GM10266 (cell line): ENCODE measurements around the gene DAB2.

ENCODE experiments used
- DNase-seq: peaks from one replicate; pipeline ENCODE4 v3.0.0; 2012; ENCODE audit errors: extremely low spot score
- TF ChIP-seq, protein P1 (sequence below): IDR thresholded peaks from 2 replicates; pipeline ENCODE4 v1.5.1; 2012; ENCODE audit warnings: mild to moderate bottlenecking, low read depth; ENCODE audit not compliant: control insufficient read depth, insufficient read depth; ENCODE audit errors: missing control alignments

The DAB2 gene

DNA sequence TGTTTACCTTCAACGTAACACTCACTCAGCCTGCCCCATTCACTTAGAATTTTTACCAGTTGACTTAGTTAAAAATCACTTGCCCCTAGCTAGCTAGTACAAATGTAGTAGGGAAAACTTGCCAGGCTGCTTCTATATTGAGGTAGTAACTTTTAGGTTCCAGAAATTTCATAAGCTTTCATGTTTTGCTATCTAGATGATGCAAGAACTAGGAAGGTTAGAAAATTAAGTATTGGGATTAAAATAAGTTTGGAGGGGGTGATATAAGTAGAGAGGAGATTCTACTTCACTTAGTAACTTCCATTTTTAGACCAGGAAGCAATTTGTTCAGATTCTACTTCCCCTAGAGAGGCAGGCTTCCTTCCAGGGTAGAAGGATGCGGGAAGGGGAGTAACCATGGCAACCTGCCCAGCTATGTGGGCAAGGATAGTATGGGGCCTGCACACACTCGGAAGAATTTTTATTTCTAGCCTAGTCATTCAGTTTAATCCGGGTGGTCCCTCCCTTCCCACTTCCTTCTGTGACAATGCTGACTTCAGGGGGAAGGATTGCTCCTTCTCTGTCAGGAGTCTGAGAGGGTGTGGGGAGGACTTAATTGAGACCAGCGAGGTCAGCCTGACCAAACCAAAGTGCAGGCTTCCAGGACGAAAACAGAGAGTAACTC lies 4.2 kb downstream of the DAB2 start:
- no peak for DNase-seq
- TF ChIP-seq, protein P1, sequence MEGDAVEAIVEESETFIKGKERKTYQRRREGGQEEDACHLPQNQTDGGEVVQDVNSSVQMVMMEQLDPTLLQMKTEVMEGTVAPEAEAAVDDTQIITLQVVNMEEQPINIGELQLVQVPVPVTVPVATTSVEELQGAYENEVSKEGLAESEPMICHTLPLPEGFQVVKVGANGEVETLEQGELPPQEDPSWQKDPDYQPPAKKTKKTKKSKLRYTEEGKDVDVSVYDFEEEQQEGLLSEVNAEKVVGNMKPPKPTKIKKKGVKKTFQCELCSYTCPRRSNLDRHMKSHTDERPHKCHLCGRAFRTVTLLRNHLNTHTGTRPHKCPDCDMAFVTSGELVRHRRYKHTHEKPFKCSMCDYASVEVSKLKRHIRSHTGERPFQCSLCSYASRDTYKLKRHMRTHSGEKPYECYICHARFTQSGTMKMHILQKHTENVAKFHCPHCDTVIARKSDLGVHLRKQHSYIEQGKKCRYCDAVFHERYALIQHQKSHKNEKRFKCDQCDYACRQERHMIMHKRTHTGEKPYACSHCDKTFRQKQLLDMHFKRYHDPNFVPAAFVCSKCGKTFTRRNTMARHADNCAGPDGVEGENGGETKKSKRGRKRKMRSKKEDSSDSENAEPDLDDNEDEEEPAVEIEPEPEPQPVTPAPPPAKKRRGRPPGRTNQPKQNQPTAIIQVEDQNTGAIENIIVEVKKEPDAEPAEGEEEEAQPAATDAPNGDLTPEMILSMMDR: no peak

DNA sequence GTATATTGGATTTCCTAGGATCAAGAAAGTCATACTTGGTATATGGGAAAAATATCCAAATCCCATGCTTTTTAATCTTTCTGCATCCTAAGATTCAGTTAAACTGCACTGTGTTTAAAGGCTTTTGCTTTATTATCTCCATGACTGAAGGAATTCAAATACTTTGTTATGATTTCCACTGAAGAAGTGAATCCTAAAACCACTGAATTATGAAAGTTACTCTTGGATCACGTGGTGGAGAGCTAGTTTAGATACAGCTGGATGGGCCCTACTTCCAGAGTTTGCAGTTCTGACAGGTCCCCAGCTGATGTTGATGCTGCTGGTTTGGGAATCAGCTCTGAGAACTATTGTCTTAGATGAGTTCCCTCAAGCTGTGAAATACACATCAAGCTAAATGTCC lies 5.0 kb downstream of the DAB2 start:
- DNase-seq: no peak
- TF ChIP-seq, protein P1: no peak

DNA sequence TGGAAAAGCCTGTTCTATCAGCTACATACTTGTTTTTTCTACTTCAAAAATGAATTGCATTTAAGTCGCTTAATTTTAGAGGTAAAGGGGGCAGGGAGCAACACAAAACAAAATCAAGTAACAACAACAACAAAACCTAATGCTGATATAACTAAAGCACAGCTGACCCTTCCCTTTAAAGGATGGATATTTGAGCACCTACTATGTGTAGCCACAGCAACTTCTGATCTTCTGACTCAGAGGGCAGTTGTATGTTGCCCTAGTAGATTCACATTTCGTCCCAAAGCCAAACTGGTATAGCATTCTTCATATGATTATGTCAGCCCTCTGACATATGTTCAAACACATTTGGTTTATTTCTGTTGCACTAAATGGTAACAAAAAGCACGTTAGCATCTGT lies 6.8 kb downstream of the DAB2 start:
- TF ChIP-seq, protein P1: no peak
- no peak for DNase-seq

DNA sequence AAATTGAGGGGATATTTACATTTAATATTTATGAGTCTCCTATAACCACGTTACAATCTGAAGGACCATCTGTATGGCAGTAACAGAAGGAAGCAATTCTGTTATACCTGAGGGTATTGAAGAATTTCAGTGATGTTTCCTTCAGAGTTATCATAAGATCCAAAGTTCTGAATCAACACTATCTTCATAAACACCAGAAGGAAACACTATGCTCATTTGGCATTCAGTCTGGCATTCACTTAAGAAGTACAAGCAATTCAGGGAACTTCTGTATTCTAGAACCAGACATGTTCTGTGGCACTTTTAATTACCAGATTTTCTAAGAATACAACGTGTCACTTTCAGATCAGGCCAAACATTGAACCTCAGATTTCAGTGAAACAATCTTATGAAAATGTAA lies 9.6 kb downstream of the DAB2 start:
- TF ChIP-seq, protein P1: no peak
- no peak for DNase-seq

DNA sequence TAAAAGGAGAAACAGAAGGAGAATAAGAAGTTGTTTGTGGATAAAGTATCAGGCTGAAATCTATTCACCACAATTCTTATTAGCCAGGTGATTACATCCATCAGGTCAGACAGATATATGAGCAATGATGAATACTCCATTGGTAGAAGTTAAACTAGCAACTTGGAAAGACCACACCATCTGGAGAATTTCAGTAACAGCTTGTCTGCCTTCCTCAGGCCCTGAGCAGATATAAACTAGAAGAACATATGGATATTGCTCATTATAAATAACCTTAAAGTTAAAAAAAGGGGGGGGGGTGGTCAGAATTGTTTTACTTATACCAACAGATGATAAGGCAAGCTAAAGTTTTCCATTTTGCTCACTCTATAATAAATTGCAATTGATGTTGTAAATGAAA lies 10.4 kb downstream of the DAB2 start:
- TF ChIP-seq, protein P1: no peak
- DNase-seq: no peak

DNA sequence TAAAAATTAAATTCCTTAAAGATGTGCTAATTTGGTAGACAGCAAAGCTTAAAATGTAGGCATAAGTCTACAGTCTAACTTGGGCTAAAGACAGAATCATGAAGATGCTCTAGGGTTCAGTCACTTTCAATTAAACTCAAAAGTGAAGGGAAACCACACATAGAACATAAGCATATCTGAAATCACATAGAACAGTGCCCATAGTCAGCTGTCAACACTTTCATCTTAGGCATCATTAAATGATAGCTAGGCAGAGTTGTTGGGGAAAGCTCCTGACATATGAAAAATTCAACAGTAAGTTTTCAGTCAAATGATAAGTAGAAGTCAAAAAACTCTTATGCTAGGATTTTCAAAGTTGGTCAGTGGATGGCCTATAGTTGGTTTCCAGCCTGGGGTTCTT lies 11.0 kb downstream of the DAB2 start:
- DNase-seq: no peak
- TF ChIP-seq, protein P1: no peak

DNA sequence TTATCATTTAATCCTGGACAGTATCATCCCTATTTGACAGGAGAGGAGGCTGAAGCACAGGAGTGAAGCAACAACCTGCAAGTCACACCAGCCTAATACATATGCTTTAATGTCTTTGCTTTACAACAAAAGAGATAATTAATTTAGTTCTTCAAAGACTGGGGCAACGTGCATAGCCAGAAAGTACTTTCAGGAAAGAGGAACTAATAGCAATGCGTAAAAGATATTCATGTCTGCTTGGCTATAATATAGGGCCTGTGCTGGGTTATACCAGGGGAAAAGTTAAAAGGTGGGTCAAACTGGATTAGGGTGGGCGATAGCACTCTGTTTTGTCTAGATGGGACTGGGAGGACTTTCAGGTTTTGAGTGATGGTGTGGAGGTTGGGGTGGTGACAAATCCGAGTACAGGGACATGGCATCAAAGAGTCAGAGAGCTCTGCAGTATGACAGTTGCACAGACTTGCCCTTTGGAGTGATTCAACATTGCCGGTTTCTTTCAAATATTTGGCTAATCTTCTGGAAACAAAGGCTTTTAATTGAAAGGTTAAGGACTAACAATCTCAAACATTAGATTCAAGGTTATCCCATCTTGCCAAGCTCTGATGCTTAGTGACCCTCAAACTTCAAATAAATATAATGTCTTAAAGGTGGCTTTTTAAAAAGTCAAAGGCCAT lies 11.9 kb downstream of the DAB2 start:
- TF ChIP-seq, protein P1: no peak
- no peak for DNase-seq
